ENCODE measurements around the gene PLD2.
"Not testable (repeated sequence)": the region's sequence is repeated elsewhere in the genome, so short reads cannot be mapped to it uniquely, and the experiment has no call there.

Gene PLD2

GRCh38 chr17:4834681-4835020, 27.7 kb downstream of the PLD2 start:
- DNase-seq: no peak

- no peak for DNase-seq
These were observed 29.3 kb downstream of the PLD2 start for GRCh38 chr17:4836221-4836620.

GRCh38 chr17:4837471-4838308, 30.7 kb downstream of the PLD2 start:
- no peak for DNase-seq

GRCh38 chr17:4838309-4838785, 31.4 kb downstream of the PLD2 start:
- no peak for DNase-seq

- DNase-seq: no peak
These were observed 32.3 kb downstream of the PLD2 start for GRCh38 chr17:4839221-4839620.

- no peak for DNase-seq
These were observed 33.3 kb downstream of the PLD2 start for GRCh38 chr17:4839965-4840892.

GRCh38 chr17:4840893-4841242, 33.9 kb downstream of the PLD2 start:
- DNase-seq: no peak

- DNase-seq: no peak
These were observed 35.4 kb downstream of the PLD2 start for GRCh38 chr17:4842376-4842775.

GRCh38 chr17:4843321-4844000, 36.5 kb downstream of the PLD2 start:
- DNase-seq: no peak

- no peak for DNase-seq
These were observed 38.2 kb downstream of the PLD2 start for GRCh38 chr17:4845118-4845517.

GRCh38 chr17:4846635-4847390, 39.9 kb downstream of the PLD2 start:
- no peak for DNase-seq

- no peak for DNase-seq
These were observed 42.1 kb downstream of the PLD2 start for GRCh38 chr17:4849011-4849536.

- no peak for DNase-seq
These were observed 43.3 kb downstream of the PLD2 start for GRCh38 chr17:4850246-4850645.

GRCh38 chr17:4851084-4851483, 44.1 kb downstream of the PLD2 start:
- no peak for DNase-seq

- DNase-seq: no peak
These were observed 45.7 kb downstream of the PLD2 start for GRCh38 chr17:4852567-4853207.

- no peak for DNase-seq
These were observed 46.3 kb downstream of the PLD2 start for GRCh38 chr17:4853208-4853671.

- no peak for DNase-seq
These were observed 47.2 kb downstream of the PLD2 start for GRCh38 chr17:4854111-4854681.

GRCh38 chr17:4856271-4856936, 49.5 kb downstream of the PLD2 start:
- DNase-seq: no peak

- DNase-seq: no peak
These were observed 50.0 kb downstream of the PLD2 start for GRCh38 chr17:4856937-4857314.

- DNase-seq: not testable (repeated sequence)
These were observed 50.4 kb downstream of the PLD2 start for GRCh38 chr17:4857347-4857746.
